Fibroblast of gingiva (primary cell): ENCODE measurements around the gene TKFC.
"Not testable (repeated sequence)": the region's sequence is repeated elsewhere in the genome, so short reads cannot be mapped to it uniquely, and the experiment has no call there.

Experiments
- DNase-seq: peaks from one replicate; pipeline ENCODE4 v3.0.0-alpha.2; 2011; ENCODE audit warnings: low read depth

The TKFC gene

DNA sequence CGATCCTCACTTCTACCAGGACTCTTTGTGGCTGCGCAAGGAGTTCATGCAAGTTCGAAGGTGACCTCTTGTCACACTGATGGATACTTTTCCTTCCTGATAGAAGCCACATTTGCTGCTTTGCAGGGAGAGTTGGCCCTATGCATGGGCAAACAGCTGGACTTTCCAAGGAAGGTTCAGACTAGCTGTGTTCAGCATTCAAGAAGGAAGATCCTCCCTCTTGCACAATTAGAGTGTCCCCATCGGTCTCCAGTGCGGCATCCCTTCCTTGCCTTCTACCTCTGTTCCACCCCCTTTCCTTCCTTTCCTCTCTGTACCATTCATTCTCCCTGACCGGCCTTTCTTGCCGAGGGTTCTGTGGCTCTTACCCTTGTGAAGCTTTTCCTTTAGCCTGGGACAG, 35.6 kb downstream of the TKFC start:
- no peak for DNase-seq

DNA sequence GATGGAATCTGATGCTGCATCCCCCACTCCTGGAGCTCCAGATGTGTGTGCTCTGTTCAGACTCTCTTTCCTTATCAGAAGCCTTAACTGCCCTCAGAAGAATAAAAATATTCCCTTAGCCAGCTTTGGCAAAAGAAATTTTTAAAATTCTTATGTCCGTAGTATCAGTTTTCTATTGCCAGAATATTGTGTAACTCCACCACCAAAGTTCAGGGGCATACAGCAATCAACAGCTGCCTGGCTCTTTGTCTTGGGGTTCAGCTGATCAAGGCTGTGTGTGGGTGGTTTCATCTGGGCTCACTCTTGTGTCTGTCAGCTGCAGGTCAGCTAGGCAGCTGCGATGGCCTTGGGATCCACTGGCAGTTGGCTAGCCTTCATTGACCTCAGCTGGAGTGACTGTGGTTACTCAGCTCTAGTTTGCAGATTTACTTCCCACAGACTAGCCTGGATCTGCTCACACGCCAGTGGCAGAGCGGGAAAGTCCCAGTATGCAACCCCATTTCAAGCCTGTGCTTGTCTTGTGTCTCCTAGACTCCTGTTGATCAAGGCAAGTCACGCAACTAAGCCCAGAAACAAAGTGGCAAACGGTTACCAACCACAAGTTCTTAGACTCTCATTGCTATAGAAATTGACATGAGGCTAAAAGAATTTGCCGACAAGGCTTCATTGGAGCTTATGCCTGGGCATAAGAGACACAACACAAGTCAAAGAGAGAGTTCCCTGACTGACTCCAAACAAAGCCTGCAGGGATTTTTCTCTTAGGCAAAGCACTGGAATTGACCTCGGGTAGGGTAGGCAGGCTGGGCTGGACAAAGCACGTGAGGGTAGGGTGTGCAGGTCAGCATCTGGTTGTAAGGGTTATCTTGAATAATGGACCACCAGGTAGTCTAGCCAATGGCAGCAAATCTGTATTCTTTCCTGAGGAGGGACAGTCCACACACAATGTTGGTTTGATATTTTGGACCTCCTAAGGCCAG, 36.6 kb downstream of the TKFC start:
- DNase-seq: peak; percentile 90

DNA sequence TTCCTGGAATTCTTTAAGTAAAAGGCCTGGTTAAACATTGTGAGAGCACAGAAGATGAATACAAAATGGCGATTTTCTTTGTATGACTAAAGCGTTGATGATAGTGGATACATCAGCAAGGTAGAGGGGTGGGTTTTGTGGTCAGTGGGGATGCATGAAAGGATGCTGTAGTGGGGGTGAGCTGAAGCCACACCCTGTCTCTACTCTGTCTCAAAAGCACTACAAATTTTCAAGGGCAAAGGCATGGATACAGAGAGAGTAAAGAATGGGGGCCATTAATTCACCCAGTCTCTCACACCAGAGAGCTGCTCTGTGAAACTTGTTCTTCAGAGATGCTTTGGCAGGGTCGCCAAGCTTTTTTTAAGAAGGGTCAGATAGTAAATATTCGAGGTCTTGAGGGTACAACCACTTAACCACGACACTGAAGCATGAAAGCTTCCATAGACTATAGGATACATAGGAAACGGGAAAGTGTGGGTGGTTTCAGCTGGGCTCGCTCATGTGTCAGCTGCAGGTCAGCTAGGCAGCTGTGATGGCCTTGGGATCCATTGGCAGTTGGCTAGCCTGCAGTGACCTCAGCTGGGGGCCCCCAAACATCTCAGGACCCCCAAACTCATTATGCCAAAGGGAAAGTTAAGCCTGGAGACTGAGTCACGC, 37.4 kb downstream of the TKFC start:
- DNase-seq: no peak

DNA sequence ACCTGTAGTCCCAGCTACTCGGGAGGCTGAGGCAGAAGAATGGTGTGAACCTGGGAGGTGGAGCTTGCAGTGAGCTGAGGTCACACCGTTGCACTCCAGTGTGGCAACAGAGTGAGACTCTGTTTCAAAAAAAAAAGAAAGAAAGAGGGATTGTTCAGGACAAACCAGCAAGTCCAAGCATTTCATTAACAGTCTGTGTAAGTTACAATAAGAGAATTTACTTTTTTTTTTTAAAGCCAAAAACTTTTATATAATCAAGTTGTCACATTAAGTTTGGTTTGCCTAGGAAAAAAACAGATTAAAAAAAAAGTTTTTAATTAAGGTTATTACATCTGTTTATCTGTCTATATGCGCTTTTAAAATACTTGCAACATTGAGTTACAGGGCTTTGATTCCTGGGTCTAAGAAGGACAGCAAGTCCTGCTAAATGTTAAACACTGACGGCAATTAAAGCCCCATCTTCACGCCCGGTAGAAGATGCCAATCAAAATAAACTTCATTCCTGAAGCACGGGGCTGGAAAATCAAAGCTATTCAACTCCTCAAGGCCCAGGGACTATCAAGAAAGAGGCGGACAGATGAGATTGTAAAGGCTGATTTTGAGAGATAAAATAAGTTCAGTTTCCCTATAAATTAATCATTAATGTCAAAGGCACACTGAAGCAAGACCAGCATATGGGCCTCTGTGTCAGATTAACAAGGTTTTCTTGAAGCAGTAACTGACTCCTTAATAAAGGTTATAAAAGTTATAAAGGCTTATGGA, 39.8 kb downstream of the TKFC start:
- DNase-seq: no peak

DNA sequence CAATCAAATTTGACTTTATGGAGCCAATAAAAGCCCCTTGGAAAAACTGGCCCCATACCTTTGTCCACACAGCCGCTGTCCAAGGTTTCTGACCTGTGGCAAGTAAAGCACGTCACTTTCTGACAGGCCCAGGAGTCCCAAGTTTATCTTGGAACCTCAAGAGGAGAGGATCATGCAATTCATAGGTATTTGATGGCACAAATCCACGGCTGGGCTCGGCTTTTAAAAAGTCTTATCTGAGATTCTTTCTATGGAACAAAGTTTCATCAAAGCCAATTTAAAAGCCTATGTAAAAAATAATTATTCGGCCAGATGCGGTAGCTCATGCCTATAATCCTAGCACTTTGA, 42.7 kb downstream of the TKFC start:
- DNase-seq: no peak

DNA sequence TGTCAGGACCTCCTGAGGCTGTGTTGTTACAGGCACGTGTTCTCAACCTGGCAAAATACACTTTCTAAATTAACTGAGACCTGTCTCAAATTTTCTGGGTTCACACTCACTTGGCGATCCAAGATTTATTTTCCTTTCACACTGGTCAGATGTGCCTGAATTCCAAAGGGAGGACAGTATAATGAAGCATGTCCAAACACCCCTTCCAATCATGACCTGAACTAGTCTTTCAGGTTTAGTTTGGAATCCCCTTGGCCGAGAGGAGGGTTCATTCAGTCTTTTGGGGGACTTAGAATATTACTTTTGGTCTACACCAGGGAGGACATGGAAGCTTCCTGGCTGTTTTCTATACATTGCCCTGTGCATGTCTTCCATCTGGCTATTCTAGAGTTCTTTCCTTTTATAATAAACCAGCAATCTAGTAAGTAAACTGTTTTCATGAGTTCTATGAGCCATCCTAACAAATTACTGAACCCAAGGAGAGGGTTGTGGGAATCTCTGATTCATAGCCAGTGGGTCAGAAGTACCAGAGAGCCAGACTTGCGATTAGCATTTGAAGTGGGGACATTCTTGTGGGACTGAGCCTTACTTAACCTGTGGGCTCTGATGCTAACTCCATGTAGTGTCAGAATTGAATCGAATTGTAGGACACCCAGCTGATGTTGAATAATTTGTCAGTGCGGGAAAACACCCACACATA, 44.6 kb downstream of the TKFC start:
- no peak for DNase-seq

DNA sequence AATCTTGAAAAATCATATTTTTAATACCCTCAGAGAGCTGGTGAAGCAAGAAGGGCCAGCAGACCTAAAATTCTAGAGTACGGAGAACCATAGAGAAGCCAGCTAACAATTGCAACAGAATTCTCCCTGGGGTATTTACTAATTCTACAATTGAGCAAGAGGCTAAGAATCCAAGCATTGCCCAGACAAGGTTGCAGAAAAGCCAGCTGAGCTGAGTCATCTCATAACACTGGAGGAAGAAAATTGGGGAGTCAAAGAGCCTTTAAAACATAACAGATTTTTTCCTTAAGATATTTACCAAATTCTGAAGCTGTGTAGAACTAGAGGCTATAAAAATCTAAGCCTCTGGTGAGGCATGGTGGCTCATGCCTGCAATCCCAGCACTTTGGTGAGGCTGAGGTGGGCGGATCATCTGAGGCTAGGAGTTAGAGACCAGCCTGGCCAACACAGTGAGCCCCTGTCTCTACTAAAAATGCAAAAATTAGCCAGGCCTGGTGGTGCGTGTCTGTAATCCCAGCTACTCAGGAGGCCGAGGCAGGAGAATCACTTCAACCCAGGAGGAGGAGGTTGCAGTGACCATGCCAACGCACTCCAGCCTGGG, 45.8 kb downstream of the TKFC start:
- DNase-seq: peak; percentile 97

DNA sequence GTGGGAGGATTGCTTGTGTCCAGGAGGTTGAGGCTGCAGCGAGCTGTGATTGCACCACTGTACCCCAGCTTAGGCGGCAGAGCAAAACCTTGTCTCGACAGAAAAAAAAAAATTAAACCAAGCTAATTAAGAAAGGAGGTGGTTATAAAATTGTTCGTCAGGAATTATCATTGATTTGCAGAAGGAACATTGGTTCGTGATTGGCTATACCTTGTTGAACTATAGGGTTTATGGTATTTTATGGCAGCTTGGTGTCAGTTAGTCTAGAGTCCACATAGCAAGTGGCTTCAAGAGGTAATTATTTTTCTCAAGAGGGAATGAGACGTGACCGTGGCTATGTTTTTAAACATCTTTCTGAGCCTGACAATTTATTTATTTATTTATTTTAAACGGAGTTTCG, 47.9 kb downstream of the TKFC start:
- no peak for DNase-seq

DNA sequence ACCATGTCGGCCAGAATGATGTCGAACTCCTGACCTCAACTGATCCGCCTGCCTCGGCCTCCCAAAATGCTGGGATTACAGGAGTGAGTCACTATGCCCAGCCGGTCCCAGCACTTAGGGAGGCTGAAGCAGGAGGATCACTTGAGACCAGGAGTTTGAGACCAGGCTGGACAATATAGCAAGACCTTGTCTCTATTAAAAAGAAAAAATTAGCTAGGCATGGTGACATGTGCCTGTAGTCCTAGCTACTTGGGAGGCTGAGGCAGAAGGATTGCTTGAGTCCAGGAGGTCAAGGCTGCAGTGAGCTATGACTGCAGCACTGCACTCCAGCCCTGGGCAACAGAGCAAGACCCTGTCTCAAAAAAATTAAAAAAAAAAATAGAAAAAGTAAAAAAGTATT, 50.8 kb downstream of the TKFC start:
- DNase-seq: not testable (repeated sequence)

DNA sequence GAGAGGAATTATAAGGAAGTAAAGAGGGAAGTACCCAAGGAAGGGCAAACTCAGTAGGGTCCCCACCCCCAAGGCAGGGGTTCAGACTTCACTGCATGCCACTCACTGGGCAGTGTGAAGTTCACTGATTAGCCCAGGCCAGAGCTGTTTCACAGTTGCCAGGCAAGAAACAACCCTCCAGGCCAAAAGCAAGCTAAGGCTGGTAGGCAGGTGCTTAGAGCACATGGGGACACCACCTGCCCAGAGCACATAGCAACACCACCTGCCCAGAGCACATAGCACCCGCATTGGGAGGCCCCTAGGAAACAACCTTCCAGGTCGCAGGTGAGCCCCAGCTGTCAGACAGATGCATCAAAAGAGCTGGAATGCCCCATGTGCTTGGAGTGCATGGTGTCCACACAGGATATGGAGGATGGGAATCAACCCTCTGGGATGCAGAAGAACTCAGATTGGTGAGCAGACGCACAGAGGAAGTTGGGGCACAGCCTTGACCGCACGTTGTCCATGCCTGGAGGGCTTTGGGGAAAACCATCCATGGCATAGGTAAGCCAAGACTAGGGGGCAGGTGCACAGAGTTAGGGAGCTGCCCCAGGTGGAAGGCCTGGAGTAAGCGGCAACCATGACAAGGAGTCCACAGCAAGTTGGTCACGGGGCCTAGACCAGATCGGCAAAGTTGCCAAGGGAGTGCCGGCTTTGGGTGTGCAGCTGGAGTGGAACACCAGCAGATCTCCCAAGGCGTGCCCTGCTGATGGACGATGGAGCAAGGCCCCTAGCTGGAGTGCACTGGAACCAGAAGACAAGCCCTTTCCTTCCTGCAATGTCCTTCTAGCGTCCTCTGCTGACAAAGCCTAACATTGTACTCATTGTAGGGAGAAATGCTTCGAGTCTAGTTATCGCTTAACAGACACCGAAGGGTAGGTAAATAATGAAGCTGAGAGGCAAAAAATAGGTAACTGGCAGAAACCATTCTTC, 51.5 kb downstream of the TKFC start:
- no peak for DNase-seq

DNA sequence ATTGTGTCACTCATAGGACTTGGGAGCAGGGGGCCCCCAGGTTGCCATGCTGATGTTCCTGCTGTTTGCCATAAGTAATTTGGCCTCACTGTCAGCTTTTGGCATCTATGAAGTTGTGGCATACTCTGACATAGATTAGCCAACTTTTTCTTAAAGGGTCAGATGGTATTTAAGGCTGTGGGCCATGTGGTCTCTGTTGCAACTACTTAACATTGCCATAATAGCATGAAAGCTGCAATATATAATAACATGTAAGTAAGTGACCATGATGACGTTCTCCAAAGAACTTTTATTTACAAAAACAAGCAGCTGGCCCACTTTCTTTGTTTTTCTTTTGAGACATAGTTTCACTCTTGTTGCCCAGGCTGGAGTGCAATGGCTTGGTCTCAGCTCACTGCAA, 57.1 kb downstream of the TKFC start:
- peak; percentile 73 for DNase-seq

DNA sequence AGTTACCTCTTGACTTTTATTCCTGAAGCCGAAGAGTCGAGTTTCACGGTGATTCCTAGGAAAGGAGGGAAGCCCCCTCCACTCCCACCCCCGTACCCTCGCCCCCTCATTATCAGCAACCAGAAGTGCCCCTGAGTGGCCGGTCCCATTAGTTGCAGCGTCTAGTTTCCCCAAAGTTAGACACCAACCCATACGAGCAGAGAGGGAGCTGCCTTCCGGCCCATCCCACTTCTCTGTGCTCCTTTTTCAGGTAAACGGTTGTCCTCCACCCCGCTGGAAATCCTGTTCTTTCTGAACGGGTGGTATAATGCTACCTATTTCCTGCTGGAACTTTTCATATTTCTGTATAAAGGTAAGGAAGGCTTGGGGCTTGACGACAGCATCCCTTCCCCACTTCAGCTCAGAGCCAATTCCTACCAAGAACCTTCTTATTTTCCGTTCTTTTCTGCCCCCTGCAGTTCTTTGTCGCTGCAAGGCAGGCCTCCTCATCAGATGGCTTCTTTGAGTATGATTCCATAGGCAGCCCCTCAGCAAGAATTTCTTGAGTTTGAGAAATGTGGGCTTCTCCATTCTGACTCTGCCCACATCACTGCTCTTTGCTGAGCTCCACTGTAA, 60.1 kb downstream of the TKFC start:
- no peak for DNase-seq
